Muscle layer of duodenum (tissue), 2 donors: ENCODE results near the gene ZSWIM6.

ENCODE experiments used
- H3K27ac ChIP-seq: one replicate; pipeline ENCODE4 v1.7.0; 2013; ENCODE audit warnings: mild to moderate bottlenecking, low read length
- H3K27me3 ChIP-seq: one replicate; pipeline ENCODE4 v1.7.0; 2013; ENCODE audit warnings: low read depth, mild to moderate bottlenecking, control low read depth, low read length
- H3K36me3 ChIP-seq, 2 donors: one replicate each; pipeline ENCODE4 v1.7.0; 2013; ENCODE audit warnings: low read length in 2 of 2, control low read depth in 1 of 2, mild to moderate bottlenecking in 1 of 2; ENCODE audit not compliant: insufficient read depth in 2 of 2, control insufficient read depth in 1 of 2
- H3K4me1 ChIP-seq, 2 donors: one replicate each; pipeline ENCODE4 v1.7.0; 2013; ENCODE audit warnings: low read length in 2 of 2, mild to moderate bottlenecking in 2 of 2, control low read depth in 1 of 2, moderate library complexity in 1 of 2; ENCODE audit not compliant: insufficient read depth in 2 of 2, control insufficient read depth in 1 of 2
- H3K4me3 ChIP-seq, 2 donors: one replicate each; pipeline ENCODE4 v1.7.0; 2013; ENCODE audit warnings: low read length in 2 of 2, low read depth in 1 of 2, mild to moderate bottlenecking in 1 of 2
- H3K9me3 ChIP-seq, 2 donors: one replicate each; pipeline ENCODE4 v1.7.0; 2013; ENCODE audit warnings: low read length in 2 of 2, control low read depth in 1 of 2, mild to moderate bottlenecking in 1 of 2; ENCODE audit not compliant: control insufficient read depth in 1 of 2
- donor health status: healthy.

The ZSWIM6 gene

DNA sequence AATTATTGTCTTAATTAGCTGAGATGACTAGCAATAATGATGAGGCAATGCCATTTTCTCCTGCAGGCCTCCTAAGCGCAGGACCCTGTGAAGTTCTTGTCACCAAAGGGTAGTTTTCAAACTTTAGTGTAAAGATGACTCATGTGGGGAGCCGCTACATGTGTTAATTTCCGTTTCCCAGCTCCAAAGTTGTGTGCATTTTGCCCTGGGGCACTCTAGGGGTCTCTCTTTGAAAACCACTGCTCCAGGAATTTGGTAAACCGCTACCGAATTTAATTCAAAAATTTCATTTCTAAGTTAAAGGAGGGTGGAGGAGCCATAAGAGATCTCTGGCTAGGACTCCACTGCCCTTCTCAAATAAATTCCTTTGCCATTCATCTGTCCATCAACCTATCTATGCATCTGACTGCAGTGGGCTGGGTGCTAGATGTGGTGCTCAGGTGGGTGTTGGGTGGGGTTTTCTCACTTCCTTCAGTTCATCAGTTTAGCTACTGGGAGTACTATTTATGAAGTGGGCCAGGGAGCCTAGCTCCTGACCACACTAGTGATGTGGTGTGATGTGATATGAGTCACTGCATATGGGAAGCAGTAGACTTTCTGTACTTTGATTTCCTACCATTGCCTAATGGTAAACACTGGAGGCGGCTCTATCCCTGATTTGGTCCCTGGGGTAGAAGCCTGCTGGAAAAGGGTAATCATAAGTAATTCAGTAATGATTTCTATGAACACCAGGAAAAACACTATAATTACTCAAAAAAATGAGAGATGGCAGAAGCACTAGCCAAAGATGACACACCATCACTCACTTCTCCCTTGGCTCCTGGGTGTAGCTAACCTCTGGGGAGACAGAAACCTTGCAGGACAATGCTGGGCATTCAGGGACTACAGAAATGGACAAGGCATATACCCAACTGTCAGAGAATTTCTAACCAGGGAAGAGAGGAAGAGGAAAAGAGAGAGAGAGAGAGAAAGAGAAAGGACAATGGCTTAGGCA is 4.0 kb upstream of the ZSWIM6 start:
- peak overlapping the region; percentile 72 for H3K27ac ChIP-seq
- no peaks in the 10 kb centered on the region for H3K27me3 ChIP-seq
- no peaks in the 10 kb centered on the region for H3K36me3 ChIP-seq
- no peak overlapping the region for H3K4me3 ChIP-seq
- H3K4me1 ChIP-seq, result peaks cover 17 to 22% of the 10 kb centered on the region in 2 donors
- no peaks in the 10 kb centered on the region for H3K9me3 ChIP-seq

DNA sequence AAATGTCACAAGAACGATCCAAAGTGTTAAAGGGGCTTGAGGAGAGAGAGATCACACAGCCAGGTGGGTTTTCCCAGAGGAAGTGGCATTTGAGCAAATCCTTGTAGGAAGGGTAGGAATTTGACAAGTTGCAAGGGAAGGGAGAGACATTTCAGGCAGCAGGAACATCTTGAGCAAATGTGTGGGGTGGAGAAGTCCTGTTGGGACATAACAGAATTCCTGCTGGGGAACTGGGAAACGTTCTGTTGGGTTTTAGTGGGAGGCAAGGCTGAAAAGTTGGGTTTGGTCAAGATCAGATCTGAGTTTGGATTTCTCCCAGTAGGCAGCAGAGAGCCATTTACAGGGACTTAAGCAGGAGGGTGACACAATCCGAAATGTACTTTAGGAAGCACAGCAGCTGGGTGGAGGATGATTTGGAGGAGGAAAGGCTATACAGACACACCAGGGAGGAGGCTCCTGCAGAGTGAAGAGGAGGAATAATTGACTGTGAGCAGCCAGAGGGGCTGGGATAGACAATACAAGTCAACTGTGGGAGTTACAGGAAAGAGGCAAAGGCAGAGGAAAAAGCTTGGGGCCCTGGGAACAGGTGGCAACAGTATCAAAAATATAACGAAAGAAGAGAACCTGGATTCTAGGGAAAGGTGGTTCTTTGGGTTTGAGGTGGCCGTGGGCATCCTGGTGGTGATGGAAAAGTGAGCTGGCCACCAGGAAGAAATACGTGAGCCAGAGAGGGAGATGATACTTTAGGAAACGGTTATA is 3.1 kb upstream of the ZSWIM6 start:
- Histone ChIP-seq H3K36me3 (no peaks in the 10 kb centered on the region), H3K9me3 (no peaks in the 10 kb centered on the region), H3K27me3 (no peaks in the 10 kb centered on the region), H3K27ac (peak overlapping the region; percentile 72), H3K4me1 (peaks cover 12 to 16% of the 10 kb centered on the region in 2 donors), H3K4me3 (peak overlapping the region; percentile 37 to 86)

DNA sequence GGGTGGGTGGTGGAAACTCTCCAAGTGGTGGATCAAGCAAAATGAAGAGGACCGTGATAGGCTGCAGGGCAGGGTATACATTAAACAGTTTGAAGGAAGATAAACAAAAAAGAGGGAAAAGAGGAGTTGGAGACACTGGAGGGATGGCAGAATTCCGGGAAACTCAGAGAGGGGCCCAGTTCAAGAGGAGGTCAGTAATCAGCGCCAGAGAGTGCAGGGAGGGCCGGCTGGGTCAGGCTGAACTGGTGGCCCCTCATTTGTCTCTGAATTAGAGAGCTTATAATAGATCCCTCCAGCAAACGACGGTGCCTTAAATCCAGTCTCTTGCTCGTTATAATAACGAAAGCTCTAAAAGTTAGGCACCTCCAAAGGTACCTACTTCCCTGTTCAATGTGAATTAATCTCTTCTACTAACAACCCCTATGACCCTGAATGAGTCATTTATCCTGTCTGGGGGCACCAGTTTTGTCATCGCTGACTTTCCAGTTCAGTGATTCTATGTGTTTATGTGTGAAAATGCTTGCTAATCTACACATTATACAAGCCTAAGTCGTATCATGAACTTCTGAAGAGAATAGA is 2.4 kb upstream of the ZSWIM6 start:
- peak overlapping the region; percentile 86 to 94 for H3K4me3 ChIP-seq
- H3K27me3 ChIP-seq, result no peaks in the 10 kb centered on the region
- no peaks in the 10 kb centered on the region for H3K36me3 ChIP-seq
- H3K4me1 ChIP-seq, result peaks cover 15 to 21% of the 10 kb centered on the region in 2 donors
- peak overlapping the region; percentile 72 for H3K27ac ChIP-seq
- H3K9me3 ChIP-seq, result no peaks in the 10 kb centered on the region

DNA sequence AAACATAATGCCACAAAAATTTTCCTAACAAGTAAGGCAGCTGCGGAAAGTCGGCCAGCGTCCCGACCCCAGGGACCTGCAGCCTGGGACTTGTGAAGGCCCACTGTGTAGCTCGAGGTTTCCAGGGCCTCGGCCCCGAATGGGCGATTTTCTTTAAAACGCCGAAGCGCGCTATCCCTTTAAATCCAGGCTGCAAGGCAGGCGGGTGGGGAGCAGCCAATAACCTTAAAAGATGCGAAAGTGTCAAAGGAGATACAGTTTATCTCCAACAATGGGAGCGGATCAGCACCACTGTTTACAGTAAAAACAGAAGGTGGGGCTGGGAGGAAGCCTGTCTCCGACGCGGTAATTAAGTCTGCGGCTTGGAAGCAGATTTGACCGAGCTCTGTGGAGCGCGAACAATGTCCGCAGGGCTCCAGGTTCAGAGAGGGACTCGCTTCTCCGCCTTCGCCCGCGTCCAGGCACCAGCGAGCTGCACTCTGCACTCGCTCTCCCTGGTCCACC is 1.7 kb upstream of the ZSWIM6 start:
- H3K36me3 ChIP-seq, result no peaks in the 10 kb centered on the region
- H3K4me3 ChIP-seq, result peak overlapping the region; percentile 86 to 94
- no peaks in the 10 kb centered on the region for H3K9me3 ChIP-seq
- peaks cover 18 to 28% of the 10 kb centered on the region in 2 donors for H3K4me1 ChIP-seq
- no peaks in the 10 kb centered on the region for H3K27me3 ChIP-seq
- peak overlapping the region; percentile 72 for H3K27ac ChIP-seq

DNA sequence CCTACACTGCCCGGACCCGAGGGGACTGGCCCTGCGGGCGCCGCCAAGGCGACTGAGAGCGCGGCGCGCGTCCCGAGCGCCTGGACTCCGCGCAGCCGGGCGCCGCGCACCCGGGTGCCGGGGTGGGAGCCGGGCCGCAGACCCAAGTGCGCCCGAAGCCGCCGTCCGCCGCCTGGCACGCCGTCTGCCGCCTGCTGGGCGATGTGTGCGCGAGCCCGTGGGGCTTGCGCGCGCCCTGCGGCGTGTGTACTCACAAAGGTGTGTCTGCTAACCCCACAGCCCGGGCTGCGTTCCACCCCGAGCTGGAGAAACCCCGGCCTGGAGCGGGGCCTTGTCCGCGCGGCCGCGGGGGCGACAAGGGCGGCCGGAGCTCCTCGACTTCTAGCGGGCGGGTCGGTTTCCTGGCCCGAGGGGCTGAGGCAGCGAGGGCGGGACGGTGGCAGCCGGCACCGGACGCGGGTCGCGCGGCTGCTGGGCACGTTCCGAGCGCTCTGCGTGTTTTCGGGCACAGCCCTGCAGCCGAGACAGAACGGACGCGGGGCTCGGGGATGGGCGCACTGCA is 1.1 kb upstream of the ZSWIM6 start:
- peak overlapping the region; percentile 72 for H3K27ac ChIP-seq
- no peaks in the 10 kb centered on the region for H3K36me3 ChIP-seq
- peaks cover 18 to 29% of the 10 kb centered on the region in 2 donors for H3K4me1 ChIP-seq

DNA sequence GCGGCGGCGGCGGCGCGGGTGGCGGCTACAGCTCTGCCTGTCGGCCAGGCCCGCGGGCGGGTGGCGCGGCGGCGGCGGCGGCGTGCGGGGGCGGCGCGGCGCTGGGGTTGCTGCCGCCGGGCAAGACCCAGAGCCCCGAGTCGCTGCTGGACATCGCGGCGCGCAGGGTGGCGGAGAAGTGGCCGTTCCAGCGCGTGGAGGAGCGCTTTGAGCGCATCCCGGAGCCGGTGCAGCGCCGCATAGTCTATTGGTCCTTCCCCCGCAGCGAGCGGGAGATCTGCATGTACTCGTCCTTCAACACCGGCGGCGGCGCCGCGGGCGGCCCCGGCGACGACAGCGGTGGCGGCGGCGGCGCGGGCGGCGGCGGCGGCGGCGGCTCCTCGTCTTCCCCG is 296 bp downstream of the ZSWIM6 start:
- no peak overlapping the region for H3K4me3 ChIP-seq
- no peaks in the 10 kb centered on the region for H3K9me3 ChIP-seq
- H3K36me3 ChIP-seq, result no peaks in the 10 kb centered on the region
- no peak overlapping the region for H3K27ac ChIP-seq
- peaks cover 18 to 29% of the 10 kb centered on the region in 2 donors for H3K4me1 ChIP-seq
- H3K27me3 ChIP-seq, result no peaks in the 10 kb centered on the region

More for the DNA sequence above, 1.1 kb upstream of the ZSWIM6 start:
- Histone ChIP-seq H3K4me3 (peak overlapping the region; percentile 86 to 94), H3K27me3 (no peaks in the 10 kb centered on the region), H3K9me3 (no peaks in the 10 kb centered on the region)

DNA sequence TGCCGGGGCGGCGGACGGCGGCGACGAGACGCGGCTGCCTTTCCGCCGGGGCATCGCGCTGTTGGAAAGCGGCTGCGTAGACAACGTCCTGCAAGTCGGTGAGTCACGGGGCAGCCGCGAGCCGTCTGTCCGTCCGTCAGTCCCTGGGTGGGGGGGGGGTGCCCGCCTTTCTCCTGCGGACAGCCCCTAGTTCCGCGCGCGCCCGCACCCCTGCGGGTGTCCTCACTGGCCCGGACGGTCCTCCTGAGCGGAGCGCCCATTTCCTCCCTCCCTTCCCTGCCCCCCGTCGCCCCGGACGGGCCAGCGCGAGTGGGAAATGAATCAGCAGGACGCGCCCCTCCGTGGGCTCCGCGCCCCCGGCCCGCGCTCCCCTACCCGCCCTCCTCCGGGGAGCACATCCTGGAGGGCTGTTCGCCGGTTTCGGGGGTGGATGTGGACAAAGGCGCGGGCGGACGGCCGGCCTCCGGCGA is 828 bp downstream of the ZSWIM6 start:
- Histone ChIP-seq H3K4me1 (peaks cover 18 to 29% of the 10 kb centered on the region in 2 donors), H3K4me3 (peak overlapping the region; percentile 90 to 95), H3K27ac (no peak overlapping the region), H3K36me3 (no peaks in the 10 kb centered on the region), H3K27me3 (no peaks in the 10 kb centered on the region), H3K9me3 (no peaks in the 10 kb centered on the region)

DNA sequence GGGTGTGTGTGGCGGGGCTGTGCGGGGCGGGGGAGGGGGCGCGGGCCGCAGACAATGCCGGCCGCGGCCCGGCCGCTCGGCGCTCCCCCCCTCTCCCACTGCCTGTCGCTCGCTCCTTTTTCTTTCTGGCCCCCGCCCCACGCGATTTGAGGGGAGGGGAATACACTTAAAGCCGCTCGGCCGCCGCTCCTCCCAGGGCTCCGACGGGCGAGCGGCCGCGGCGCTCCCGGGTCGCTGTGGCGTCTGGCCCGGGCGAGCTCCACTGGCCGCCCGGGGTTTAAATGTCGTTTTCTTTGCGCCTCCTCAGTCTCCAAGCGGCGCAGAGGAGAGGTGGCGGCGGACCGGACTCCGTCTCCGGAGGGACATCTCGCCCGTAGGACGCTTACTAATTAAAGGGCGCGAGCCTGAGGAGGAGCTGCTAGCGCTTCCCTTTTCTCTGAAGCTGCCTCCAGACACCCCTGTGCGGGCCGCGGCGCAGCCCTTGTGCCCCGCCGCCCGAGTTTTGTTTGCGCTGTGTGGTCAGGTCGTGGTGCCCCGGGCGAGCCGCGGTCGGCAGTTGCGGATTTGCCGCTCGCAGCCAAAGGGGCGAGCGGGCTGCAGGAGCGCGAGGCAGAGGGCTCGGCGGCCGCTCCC is 1.4 kb downstream of the ZSWIM6 start:
- H3K27ac ChIP-seq, result peak overlapping the region; percentile 72
- no peaks in the 10 kb centered on the region for H3K9me3 ChIP-seq
- no peaks in the 10 kb centered on the region for H3K36me3 ChIP-seq
- H3K4me3 ChIP-seq, result peak overlapping the region; percentile 90 to 95
- no peaks in the 10 kb centered on the region for H3K27me3 ChIP-seq
- peaks cover 18 to 27% of the 10 kb centered on the region in 2 donors for H3K4me1 ChIP-seq

DNA sequence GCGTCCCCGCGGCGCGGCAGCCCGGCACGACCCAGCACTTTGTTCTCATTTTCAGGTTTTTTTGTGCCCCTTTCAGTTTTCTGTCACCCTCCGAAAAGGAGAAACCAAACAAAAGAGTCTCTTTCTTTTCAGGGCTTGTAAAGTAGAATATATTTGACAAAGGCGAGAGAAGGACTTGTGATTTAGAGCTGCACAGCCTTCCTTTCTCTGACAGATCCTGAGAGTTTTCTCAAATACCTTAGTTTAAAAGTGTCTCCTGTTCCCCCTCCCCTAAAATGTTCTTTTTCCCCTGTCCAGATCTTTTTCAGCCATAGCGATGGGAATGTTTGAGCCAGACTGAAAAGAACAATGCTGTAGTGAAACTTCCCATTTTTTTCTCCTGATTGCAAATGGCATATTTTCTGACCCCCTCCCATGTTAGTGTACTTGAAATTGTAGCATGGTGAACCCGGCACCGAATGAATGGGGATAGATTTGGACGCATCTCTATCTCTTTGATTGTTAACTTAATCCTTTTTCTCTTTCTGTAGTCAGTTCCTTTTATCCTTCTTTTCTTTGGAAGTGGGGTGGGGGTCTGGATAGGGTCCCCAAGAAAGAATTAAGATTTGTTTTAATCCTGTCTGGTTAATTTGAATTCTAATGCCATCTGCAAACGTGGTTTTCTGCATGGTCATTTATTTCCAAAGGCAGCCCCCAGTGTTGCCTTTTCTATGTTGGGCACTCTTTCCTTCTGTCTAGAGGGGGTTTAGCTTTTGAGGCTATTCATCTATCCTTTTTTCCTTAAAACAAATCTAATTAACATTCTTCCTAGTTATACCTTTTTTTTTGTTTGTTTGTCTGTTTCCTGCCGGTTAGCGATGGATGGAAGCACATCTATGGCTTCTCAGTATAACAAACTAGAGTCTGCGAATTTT is 2.2 kb downstream of the ZSWIM6 start:
- no peaks in the 10 kb centered on the region for H3K9me3 ChIP-seq
- peak overlapping the region; percentile 90 to 95 for H3K4me3 ChIP-seq
- no peaks in the 10 kb centered on the region for H3K36me3 ChIP-seq
- H3K27ac ChIP-seq, result peak overlapping the region; percentile 72
- peaks cover 15 to 19% of the 10 kb centered on the region in 2 donors for H3K4me1 ChIP-seq
- H3K27me3 ChIP-seq, result no peaks in the 10 kb centered on the region
